HK-2 (cell line): ENCODE measurements around the gene LIN37.
A peak's percentile ranks its signal among the peaks of the same experiment; 100 is the strongest.

Experiments
- DNase-seq: peaks from one replicate; pipeline ENCODE4 v3.0.0-alpha.2; 2018; ENCODE audit not compliant: unreplicated experiment

LIN37 gene, protein sequence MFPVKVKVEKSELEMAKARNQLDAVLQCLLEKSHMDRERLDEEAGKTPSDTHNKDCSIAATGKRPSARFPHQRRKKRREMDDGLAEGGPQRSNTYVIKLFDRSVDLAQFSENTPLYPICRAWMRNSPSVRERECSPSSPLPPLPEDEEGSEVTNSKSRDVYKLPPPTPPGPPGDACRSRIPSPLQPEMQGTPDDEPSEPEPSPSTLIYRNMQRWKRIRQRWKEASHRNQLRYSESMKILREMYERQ

GRCh38 chr19:35748106-35749020 lies at the start of gene LIN37:
Gene LIN37, plus strand, starts transcription at chr19:35748576. Its CDS starts 149 bp downstream, at chr19:35748725.
- peak; percentile 99 for DNase-seq

GRCh38 chr19:35702223-35703012 lies 46.0 kb upstream of the LIN37 start:
- DNase-seq, result peak; percentile 97

DNA sequence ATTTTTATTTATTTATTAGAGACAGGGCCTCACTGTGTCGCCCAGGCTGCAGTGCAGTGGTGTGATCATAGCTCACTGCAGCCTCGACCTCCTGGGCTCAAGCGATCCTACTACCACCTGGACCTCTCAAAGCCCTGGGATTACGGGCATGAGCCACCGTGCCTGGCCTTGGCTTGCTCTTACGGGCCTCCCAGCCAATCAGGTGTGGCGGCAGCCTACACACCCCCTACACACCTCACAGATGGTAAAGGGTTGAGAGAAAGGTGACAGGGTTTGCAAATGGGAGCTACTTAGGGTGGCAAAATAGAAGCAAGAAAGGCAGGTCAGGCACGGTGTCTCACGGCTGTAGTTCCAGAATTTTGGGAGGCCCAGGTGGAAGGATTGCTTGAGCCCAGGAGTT lies 45.0 kb upstream of the LIN37 start:
- DNase-seq, result no peak

DNA sequence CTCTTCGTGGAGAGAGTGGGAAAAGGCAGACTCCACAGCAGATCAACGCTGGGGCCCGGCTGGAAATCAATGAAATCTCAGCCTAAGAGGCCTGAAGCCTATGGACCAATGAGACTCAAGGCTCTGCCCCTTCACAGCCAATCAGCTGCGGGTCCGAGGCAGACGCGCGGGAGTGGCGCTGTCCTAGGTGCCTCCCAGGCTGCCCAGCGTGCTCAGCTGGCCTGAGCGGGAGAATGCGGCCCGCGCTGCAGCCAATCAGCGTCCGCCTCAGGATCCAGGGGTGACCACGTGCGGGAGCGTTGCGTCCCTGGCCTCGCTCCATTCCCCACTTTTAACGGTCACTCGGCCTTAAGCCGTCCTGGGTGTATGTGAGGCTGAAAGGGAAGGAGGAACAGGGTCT lies 44.2 kb upstream of the LIN37 start, which contains the start of gene ZBTB32:
TSS of gene ZBTB32 (plus strand) at position 341 of the 400 bp plus-strand sequence. CDS start 10,069 bp downstream, outside the sequence.
- no peak for DNase-seq

DNA sequence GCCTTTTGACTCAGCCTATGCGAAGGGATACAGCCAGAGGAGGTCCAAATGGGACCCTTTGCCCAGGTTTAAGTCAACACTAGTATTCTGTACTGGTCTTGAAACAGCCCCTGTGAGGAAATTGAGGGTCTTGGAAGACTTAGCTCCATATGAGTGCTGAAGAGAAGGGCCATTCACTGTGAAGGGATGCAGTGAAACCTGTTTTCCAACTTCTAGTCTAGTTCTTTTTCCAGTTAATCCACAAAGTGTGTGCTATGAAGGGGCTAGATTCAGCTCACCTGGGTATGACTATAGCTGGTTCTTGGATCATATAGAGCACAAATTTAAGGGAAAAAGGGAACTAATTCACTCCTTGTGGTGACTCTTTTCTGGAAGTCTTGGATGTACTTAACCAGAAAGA lies 40.0 kb upstream of the LIN37 start:
- no peak for DNase-seq

GRCh38 chr19:35710784-35711723 lies 37.3 kb upstream of the LIN37 start:
- DNase-seq, result no peak

DNA sequence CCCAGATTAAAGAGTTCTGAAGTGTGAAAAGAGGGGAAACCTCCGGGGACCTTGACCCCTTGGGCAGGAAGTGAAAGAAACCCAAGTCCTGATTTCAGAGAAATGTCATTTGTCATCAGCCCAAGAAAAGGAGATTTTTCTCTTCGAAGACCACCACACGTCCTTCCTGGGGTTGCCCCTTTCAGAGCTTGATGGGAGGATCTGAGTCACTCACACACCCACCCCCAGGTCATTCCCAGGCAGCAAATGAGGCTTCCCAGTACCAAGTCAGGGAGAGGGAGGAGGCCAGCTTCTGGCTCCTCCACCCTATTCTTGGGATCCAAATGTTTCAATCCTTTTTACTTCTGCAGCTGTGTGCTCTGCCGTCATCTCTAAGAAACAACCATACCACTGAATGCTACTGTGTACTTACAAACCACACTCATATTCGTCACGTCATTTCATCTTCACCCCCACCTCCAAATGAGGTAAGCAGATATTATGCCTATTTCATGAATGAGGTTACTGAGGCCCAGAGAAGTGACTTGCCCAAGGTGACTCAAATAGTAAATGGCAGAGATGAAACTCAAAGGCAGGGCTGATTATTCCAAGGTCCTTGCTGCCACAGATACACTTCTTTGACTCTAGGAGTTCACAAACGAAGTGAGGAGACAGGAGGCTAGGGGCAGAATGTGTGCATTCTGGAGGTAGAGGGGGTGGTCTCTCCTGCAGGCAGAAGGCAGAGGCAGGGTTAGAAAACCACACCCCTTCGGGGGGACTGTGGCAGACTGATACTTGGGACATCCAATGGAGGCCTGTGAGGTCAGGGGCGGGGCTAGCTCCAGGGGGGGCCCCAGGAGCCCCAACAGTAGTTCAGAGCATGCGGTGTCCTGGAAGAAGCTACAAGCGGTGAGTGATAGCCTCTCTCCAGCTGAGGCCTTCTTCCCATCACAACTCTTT lies 35.5 kb upstream of the LIN37 start:
- DNase-seq, result no peak

DNA sequence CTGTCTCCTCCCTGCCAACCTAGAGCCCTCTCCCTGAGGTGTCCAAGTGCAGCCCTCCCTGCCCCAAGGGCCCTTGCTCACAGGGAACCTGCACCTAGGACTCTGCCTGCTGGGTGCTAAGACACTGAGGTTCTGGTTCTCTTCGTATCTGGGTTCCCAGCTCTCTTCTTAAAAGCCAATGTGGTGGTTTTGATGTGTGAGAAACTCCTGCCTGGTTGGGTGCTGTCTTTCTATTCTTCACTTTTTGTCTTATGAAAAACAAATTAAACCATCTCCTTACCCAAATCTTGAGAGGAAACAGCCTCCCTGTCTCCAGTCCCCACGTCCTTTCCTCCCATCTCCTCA lies 34.9 kb upstream of the LIN37 start:
- DNase-seq, result no peak

GRCh38 chr19:35713904-35714495 lies 34.4 kb upstream of the LIN37 start:
- DNase-seq, result no peak

- no peak for DNase-seq
Observed at GRCh38 chr19:35714601-35715354, 33.6 kb upstream of the LIN37 start.

- DNase-seq, result no peak
Observed at GRCh38 chr19:35715355-35715809, 33.0 kb upstream of the LIN37 start.

DNA sequence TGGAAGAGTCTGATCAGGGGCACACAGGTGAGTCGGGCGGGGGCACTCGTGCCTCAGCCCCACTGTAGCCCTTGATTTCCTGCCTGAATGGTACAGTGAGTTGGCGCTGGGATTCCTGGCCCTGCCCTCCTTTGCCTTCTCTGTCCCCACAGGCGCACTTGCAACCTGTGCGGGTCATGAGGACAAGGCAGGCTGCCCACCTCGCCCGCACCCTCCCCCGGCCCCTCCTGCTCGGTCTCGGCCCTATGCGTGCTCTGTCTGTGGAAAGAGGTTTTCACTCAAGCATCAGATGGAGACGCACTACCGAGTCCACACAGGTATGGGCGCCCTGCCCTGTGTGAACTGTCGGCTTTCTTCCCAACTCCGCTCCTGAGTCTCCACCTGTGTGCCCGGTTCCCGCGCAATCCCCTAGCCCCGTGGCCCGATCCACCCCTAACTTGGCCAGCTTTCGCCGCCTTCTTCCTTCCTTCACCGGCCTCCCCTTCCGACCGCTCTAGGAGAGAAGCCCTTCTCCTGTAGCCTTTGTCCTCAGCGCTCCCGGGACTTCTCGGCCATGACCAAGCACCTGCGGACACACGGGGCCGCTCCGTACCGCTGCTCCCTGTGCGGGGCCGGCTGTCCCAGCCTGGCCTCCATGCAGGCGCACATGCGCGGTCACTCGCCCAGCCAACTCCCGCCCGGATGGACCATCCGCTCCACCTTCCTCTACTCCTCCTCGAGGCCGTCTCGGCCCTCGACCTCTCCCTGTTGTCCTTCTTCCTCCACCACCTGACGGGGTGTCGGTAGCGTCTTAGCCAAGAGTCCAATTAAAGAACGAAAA lies 32.2 kb upstream of the LIN37 start:
- DNase-seq, result no peak

DNA sequence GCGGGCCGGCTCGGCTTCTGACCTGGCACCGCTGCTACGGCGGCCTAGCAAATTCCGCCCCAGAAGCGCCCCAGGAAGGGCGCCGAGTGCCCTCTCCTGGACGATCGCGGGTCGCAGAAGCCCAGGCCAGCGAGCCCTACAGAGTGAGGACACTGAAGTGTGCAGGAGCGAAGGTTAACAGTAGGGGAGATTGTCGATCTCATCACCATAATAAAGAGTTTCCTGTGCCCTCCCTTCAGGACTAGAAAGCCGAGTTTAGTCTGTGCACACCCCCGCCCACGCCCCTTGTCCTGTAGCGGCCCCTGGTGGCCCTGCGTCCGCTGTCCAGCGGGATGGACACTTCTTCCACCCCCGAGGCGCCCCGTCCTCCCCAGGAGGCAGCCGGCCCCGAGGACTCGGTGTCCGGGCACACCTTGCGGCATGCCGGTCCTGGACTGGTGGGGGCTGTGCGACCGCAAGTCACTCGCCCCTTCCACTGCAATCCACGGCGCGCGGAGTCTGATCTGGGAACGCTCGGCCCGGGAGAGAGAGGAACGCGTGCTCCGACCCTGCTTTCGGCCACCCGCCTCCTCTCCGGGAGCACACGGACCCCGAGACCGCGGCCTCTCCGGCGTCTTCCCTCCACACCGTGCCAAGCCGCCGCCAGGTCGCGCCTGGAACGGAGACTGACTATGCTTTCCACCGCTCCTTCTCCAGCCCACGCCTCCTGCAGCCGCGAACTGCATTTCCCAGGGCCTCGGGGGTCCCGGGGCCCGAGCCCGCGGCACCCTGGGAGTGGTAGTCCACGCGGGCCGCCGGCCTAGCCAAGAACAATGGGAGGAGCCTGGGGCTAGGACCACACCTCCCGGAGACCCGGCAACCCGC lies 31.3 kb upstream of the LIN37 start:
- peak; percentile 87 for DNase-seq

- DNase-seq, result peak; percentile 96
Observed at GRCh38 chr19:35717665-35718344, 30.6 kb upstream of the LIN37 start, which contains the start of gene KMT2B. Gene KMT2B, plus strand, starts transcription at chr19:35718003. Its CDS starts 16 bp downstream, at chr19:35718019.

- DNase-seq, result peak; percentile 43
Observed at GRCh38 chr19:35718345-35719041, 29.9 kb upstream of the LIN37 start.
